ENCODE results near the gene DRGX.

Gene DRGX

DNA sequence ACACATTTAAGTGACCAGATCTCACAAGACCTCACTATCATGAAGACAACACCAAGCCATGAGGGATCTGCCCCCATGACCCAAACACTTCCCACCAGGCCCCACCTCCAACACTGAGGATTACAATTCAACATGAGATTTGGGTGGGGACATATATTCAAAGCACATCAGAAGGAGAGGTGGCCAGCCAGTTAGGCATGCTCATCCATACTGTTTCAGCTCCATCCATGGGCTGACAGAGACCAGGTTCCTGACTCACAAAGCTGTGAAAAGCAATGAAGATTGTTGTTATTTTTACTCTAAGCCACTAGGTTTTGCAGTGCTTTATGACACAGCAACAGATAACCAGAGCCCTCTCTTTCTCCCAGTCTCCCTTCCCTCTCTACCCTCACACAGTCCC is 60.9 kb downstream of the DRGX start:
- DNase-seq = no peak

DNA sequence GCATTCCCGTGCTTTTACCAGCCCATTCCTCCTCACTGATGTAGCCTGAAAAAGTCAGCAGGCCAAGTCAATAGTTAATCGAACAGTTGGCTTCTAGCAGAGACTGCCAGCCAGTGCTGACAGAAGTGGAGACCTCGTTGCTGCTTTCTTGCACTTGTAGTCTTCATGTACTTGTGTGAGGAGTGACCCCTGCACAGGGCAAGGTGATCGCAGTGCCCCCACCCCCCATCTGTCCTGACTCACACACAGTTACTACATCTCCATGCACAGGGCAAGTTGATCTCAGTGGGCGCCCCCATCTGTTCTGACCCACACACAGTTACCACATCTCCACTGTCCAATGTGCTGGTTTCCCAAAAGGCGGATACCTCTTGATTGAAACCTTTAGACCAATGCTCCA is 62.7 kb downstream of the DRGX start:
- DNase-seq = no peak

DNA sequence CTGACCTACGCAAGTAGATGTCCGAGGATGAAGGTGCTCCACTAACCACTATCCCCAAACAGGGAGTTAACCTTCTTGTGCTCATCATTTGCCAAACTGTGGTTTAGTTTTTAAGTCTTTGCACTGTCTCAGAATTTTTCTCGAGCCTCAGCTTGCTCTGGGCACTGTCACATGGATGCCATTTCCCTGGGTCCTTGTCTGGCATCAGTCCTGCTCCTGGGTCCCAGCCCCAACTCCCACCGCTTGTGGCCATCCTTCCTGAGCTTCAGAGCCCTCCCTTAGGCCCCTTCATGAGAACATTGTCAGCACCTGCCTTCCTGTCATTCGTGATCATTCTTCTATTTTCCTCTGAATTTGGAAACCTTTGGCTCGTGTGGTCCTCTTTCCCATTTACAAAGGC is 63.1 kb downstream of the DRGX start:
- DNase-seq = no peak

DNA sequence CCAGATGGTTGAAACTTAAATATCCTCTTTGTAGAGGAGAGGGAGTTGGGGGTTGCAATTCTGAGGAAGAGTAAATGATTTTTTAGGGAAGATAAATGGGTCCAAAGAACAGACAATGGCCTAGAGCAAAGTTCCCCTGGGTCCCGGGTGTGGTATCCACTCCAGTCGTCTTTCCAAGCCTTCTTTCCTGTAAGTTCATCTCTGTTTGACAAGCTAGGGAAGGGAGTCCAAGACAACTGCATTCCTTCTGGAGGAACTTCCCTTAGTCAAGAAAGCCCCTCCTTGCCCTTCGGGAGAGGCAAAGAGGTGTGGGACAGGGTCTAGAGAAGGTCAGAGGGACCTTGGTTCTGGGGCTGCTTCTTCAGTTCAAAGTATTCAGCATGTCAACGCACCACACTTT is 63.6 kb downstream of the DRGX start:
- no peak for DNase-seq

DNA sequence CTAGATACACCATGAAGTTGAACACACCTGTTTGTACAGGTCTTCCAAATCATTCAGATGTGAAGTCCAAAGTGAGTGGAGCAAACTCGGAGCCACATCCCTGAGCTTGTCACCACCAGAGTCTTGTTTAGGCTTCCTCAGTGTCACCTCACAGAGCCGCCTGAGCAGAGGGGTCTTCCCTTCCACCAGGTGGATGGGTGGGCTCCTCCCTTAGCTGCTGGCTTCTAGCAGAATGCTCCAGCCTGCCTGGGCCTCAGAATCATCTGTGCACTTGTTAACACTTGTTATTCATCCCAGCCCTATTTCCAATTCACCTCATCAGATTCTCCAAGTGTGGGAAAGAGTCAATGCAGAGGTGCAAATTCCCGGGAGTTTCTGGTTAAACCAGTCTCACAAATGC is 64.5 kb downstream of the DRGX start:
- no peak for DNase-seq

DNA sequence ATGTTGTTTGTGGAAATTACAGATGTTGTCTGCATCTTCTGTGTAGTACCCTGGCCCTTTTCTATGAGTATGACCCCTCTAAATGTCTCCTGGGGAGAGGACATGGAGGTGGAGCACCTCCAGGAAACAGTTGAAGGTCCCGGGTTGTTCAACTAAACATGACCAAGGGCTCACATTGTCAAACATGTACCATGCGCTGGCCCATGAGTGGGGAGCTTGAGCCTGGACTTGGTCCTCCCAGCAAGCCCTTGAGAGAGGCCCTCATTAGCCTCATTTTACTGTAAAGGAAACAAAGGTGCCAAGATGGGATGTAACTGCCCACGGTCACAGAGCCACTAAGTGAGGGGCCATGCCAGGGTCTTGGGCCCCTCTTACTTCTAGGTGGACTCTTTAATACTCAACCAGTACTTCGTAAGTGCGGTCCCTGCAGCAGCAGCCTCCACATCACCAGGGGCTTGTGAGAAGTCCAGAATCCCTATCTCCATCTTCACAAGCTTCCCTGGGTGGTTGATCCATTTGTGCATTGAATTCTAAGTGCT is 65.7 kb downstream of the DRGX start:
- DNase-seq = no peak

DNA sequence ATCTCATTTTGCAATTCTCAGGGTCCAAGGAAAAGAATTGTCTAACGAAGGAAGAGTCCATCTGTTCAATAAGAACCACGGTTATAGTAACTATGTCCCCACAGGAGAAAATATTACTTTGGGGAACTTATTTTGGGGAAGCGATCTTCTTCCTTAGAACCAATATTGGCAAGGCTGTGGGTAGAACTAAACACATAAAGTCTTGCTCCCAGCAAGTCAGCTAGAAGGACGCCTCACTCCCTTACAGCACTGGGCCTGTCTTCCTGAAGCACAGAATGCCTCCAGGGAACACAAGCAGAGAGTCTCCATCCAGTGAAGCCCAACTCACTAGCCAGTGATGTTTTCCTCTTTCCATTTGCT is 66.8 kb downstream of the DRGX start:
- no peak for DNase-seq

DNA sequence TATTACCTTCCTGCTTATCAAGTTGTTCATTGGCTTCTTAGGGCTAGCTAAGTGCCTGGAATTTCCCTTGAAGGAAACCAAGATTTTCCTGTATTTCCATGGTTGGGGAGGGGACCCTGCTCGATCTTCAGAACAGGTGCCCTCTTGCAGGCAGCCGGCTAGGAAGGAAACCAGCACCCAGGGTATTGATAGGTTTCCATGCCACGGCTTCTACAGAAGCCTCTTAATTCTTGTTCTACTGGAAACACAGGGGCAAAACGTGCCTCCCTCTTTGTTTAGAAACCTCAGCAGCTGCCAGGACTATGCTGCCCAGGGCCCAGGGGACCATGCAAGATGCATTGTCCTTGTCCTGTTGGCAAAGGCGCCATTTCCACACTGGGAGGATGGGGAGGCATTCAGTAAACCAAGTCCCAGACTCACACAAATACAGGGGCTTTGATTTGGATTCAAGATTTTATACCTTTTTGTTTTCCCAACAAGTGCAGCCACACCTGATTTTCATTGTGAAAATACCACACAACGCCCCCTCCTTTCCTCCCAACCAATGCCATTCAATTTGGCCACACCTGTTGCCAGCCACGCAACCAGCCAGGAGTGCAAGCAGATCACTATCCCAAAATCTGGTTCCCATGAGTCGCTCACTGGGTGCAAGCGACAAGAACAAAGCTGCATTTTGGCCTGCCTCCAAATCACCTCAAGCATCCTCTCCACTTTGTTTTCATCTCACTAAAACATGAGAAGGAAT is 67.3 kb downstream of the DRGX start:
- no peak for DNase-seq

DNA sequence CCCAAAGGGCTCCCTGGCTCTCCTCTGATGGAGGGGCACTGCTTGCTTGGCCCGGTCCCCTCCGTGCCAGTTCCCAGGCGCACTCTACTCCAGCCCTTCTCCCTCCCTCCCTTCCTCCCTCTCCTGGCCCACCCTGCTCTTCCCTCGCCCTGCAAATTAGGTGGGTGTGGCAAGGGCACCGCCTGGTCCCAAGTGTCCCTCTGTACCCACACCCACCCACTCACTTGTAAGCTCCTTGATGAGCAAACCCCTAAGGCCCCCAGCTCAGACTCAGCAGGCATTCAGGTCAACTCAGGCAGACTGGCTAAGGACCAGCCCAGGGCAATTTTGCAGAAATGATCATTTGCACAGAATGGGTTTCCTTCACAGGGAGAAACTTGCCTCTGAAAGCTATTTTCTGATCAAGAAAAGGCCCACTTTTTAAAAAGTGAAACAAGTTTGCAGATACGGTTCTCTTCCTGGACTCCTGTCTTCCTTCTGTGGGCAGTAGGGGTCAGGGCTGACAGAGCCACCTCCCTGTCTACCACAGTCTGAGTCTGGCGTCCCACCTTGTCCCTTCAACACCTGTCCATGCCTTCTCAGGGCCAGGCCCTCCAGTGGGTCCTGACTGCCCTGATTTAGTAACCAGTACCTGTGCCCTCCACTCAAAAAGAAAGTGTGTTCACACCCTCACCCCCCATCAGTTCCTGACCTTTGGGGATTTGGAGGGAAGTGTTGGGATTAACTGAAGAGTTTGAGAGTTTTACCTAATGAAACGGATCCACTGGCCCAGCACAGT is 68.7 kb downstream of the DRGX start:
- DNase-seq = no peak

DNA sequence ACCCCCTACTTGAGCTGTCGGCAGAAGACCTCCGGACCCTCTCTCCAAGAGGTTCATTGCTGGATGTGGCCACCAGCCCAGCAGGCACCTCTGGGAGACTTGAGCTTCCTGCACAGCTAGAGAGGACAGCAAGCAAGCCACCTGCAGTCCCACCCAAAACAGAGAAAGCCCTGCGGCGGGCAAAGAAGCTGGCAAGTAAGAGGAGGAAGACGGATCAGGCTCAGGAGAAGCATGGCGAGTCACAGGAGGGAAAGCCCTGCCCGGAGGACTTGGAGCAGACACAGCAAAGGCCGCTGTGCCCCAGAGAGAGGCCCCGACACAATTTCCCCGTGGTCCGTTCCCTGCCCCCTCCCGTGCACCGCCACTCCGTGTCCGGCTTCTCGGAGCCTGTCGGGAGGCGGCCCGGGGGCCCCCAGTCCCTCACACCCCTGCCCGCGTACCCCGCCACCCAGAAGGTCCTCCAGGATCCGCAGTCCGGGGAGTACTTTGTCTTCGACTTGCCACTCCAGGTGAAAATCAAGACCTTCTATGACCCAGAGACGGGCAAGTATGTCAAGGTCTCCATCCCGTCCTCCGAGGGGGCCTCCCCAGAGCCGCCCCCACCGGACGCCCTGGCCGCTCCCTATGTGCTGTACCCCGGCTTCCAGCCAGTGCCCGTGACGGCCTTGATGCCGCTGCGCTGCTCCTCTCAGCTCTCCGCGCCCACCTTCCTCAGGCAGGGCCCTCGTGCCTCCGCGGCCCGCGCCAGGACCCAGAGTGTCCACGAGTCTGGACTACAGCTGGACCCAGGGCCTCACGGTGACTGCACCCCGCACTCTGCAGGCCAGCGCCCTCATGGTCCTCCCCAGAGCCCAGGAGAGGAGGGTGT is 69.7 kb downstream of the DRGX start:
- no peak for DNase-seq

DNA sequence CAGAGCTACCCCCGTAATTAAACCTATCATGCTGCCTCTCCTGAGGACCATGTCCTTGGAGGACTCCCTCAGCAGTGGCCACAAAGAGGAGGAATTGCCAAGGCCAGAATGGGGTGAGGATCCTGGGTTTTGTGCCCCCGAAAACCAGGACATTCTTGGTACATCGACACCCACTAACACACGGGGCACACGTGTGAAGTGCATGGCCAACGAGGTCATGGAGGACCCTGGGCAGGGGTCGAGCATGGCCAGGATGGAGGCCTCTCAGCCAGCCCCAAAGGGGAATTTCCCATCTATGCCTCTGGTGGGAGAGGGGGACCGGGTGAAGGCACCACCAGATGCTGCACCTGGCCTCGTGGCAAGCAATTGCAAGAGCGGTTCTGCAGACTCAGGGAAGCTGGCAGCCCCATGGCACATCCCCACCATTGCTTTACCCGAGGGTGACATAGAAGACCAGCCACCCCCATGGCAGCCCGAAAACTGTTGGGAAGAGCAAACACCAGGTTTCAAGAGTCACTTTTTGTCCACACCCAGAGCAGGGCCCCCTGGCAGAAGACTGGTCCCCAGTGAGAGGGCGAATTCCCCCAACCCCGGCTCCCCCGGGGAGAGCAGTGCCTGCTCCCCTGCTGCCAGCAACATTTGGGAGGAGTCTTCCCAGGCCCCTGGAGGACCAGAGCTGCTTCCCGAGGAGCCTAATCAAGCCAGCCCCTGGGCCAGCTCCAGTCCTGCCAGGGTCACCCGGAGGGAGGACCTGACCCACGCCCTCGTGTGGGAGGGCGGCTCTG is 70.6 kb downstream of the DRGX start:
- no peak for DNase-seq

DNA sequence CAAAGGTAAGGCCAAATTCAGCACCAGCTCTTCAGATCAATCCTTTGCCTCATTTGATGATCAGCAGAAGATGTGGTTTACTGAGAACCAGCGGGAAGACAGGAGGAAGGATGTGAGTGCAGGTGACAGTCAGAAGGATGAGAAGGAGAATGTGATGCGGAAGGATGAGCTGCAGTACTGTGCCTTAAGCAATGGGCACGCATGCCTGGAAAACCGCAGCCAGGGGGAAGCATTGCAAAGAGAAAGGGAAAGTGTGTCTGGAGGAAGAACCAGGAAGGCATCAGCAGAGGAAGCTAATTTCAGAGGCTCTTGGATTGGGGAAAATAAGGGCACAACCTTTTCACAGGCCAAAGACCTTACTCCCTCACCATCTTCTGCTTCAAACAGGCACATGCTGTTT is 71.2 kb downstream of the DRGX start:
- peak; percentile 10 for DNase-seq

DNA sequence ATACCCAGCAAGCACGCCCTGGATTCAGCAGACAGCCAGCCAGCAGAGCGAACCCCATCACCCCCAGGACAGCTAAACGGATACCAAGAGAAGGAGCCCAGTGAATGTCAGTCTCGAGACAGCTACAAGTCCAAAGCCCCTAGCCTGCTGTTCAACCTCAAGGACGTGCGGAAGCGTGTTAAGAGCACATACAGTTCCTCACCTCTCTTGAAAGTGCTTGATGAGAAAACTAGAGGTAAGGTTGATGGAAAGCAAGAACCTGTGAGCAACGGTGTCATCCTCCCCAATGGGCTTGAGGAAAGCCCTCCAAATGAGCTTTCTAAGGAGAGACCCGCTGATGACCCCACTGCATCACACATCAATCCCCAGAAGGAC is 72.0 kb downstream of the DRGX start:
- DNase-seq = no peak

DNA sequence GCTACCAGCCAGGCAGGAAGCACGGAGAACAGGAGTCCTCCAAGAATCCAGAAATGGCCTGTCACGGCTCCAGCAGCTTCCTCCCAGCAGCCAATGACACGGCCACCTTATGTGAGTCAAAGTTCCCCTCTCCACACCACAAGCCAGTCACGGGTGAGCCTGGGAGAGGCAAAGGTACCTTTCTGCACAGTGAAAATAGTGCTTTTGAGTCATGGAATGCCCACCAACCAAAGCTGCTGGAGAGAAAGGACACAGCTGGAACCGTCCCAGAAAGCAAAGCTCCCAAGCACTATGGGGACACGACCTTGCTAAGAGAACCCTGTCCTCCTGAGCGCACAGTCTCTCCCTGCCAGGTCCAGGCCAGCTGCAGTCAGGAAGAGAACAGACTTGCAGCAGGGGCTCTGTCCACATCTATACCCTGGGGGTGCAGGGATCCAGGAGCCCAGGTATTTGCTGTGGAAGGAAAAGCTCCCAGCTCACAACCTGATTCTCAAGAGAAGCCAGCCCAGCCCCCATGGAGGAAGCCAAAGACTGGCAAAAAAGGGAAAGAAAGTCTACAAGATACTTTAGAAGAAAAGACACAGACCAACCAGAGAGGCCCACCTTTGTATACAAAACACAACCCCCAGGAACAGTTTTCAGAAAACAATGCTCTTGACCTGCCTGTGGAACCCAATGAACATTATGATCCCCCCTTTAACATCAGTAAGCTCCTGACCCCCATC is 72.6 kb downstream of the DRGX start:
- no peak for DNase-seq

DNA sequence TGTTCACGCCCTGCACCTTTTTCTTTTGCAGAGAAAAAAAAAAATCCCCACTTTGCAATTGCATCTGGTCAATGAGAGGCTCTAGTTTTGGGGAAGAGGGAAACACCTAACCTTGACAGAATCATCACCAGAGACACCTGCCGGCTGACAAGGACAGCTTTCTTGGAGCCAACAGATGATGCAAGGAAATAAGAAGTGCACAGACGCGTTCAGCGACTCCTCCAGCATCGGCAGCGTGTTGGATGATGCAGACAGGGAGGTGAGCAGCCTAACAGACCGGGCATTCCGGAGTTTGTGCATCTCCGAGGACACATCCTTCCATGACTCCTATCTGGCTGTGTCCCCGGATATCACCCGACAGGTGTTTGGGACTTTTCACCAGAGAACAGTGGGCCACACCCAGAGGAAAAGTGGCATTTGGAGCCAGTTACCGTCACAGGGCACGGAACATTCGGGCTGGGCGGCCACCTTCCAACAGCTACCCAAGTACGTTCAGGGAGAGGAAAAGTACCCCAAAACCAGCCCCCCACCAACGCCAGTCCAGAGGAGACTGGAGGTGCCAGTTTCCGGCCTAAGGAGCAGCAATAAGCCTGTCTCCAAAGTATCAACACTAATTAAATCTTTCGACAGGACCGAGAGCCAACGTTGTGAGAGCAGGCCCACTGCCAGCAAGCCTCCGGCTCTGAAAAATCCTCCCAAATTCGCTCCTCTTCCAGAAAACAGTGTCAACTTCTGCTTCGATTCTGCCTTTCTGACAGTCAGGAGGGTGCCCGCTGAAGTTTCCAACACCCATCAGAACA is 73.3 kb downstream of the DRGX start:
- DNase-seq = no peak

DNA sequence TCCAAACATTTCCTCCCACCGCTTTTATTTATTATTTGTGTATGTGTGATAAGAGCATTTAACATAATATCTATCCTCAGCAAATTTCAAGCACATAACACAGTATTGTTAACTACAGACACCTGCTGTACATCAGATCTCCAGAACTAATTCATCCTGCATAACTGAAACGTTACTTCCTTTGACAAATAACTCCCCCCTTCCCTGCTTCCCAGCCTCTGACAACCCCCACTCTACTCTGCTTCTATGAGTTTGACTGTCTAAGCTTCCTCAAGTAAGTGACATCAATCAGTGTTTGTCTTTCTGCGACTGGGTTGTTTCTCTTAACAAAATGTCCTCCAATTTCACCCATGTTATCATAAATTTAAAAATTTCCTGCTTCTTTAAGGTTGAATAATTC is 74.9 kb downstream of the DRGX start:
- DNase-seq = no peak

DNA sequence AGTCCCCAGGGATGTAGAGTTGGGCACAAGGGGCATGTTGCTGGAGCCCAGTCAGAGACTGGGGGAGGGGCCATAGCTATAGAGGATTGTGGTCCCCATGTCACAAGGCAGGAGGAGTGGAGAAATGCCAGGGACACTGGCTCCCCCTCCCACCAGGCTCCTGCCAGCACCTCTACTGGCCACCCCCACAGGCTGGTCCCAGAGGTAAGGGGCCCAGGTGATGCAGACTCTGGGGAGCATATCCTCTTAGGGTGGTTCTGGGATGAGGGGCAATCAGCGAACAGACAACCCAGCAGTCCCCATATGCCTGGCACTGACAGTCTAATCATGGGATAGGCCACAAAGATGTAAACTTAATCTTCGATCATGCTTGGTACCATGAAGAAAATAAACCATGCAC is 75.7 kb downstream of the DRGX start:
- no peak for DNase-seq

DNA sequence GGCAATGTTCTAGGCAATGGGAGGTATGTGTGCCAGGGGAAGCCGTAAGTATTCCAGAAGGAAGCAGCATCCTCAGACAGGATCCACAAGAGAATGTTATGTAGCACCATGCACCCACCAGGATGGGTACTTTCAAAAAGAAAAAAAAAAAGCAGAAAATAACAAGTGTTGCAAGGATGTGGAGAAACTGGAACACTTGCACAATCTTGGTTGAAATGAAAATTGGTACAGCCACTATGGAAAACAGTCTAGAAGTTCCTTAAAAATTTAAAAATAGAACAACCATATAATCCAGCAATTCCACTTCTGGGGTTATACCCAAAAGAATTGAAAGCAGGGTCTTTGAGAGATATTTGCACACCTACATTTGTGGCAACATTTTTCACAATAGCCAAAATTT is 76.7 kb downstream of the DRGX start:
- no peak for DNase-seq

DNA sequence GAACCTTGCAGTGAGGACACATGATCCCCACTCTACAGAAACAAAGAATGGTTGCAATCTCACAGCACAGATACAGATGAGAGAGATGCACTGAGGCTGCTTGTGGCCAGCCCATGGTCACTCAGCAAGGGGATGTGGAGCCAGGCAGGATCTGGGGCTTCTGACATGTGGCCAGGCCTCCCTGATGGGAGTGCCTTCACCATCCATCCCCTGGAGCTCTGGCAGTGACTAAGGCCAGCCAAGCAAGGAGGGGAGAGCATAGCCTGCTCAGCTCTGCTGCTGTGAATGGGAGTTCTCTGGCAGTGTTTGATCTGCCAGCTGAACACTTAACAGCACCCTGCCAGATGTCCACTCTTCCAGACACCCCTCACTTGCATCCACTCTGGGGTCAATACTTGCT is 77.1 kb downstream of the DRGX start:
- DNase-seq = no peak

DNA sequence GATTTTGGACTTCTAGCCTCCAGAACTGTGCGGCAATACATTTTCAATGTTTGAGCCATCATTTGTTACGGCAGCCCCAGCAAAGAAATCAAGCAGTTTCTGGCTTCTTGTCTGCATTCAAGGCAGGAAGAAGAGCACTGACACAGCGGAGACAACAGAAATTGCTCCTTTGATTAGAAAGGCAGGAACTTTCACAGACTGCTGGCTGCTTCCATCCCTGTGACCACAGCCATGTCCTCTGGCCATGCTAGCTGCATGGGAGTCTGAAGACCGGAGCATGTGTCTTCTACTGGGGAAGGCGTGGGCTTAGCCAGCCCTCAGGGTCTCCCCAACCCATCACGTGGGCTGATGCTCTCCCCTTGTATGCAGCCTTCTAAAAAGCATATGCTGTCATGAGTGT is 77.9 kb downstream of the DRGX start:
- no peak for DNase-seq

DNA sequence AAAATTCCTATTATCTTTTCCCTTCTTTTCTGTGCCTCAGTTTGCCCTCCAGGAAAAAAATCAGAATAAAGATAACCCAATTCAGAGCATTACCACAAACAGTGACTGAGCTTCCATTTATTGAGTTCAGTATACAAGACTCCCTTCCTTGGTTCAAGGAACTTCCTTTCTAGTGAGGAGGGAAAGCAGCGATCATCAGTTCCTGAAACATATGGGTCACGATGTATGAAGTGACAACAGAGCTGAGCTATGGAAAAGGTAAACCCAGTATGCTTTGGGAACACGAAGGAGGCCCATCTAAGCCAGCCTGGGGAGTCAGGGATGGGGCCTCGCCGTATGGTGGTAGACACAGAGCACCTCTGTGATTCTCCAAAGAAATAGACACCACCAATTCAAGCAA is 81.1 kb downstream of the DRGX start:
- DNase-seq = no peak

All from OCI-M1 (cell line).